IPS-11a (cell line): ENCODE results near the gene ERBB4.
"Not testable (repeated sequence)": the region's sequence is repeated elsewhere in the genome, so short reads cannot be mapped to it uniquely, and the experiment has no call there.

ENCODE experiments used
- H3K4me3 ChIP-seq: one replicate; pipeline ENCODE4 v1.5.1; 2013; ENCODE audit warnings: low read depth, low read length, control low read depth

Gene ERBB4

GRCh38 chr2:212530373-212530772 lies 8.2 kb downstream of the ERBB4 start:
- no peak overlapping the region for H3K4me3 ChIP-seq

- no peak overlapping the region for H3K4me3 ChIP-seq
These were observed 10.3 kb downstream of the ERBB4 start for GRCh38 chr2:212528106-212528856.

- H3K4me3 ChIP-seq, result no peak overlapping the region
These were observed 12.5 kb downstream of the ERBB4 start for GRCh38 chr2:212526059-212526458.

GRCh38 chr2:212523756-212524155 lies 14.8 kb downstream of the ERBB4 start:
- H3K4me3 ChIP-seq, result no peak overlapping the region

- no peak overlapping the region for H3K4me3 ChIP-seq
These were observed 18.3 kb downstream of the ERBB4 start for GRCh38 chr2:212520340-212520739.

GRCh38 chr2:212517693-212518092 lies 20.9 kb downstream of the ERBB4 start:
- no peak overlapping the region for H3K4me3 ChIP-seq

- H3K4me3 ChIP-seq, result no peak overlapping the region
These were observed 33.0 kb downstream of the ERBB4 start for GRCh38 chr2:212505586-212505985.

- H3K4me3 ChIP-seq, result no peak overlapping the region
These were observed 43.6 kb downstream of the ERBB4 start for GRCh38 chr2:212495046-212495445.

GRCh38 chr2:212494418-212495020 lies 44.1 kb downstream of the ERBB4 start:
- no peak overlapping the region for H3K4me3 ChIP-seq

- H3K4me3 ChIP-seq, result no peak overlapping the region
These were observed 48.8 kb downstream of the ERBB4 start for GRCh38 chr2:212489719-212490346.

- H3K4me3 ChIP-seq, result no peak overlapping the region
These were observed 50.0 kb downstream of the ERBB4 start for GRCh38 chr2:212488611-212489010.

- no peak overlapping the region for H3K4me3 ChIP-seq
These were observed 54.0 kb downstream of the ERBB4 start for GRCh38 chr2:212484563-212485080.

- no peak overlapping the region for H3K4me3 ChIP-seq
These were observed 58.2 kb downstream of the ERBB4 start for GRCh38 chr2:212480447-212480846.

GRCh38 chr2:212477571-212477970 lies 61.0 kb downstream of the ERBB4 start:
- no peak overlapping the region for H3K4me3 ChIP-seq

- no peak overlapping the region for H3K4me3 ChIP-seq
These were observed 65.4 kb downstream of the ERBB4 start for GRCh38 chr2:212473211-212473610.

GRCh38 chr2:212467551-212467950 lies 71.1 kb downstream of the ERBB4 start:
- not testable (repeated sequence) for H3K4me3 ChIP-seq

- H3K4me3 ChIP-seq, result no peak overlapping the region
These were observed 73.1 kb downstream of the ERBB4 start for GRCh38 chr2:212465456-212465855.

GRCh38 chr2:212461708-212462107 lies 76.9 kb downstream of the ERBB4 start:
- H3K4me3 ChIP-seq, result not testable (repeated sequence)

GRCh38 chr2:212454149-212454548 lies 84.5 kb downstream of the ERBB4 start:
- no peak overlapping the region for H3K4me3 ChIP-seq

GRCh38 chr2:212451786-212452231 lies 86.8 kb downstream of the ERBB4 start:
- H3K4me3 ChIP-seq, result no peak overlapping the region

- no peak overlapping the region for H3K4me3 ChIP-seq
These were observed 89.9 kb downstream of the ERBB4 start for GRCh38 chr2:212448698-212449097.

- no peak overlapping the region for H3K4me3 ChIP-seq
These were observed 96.8 kb downstream of the ERBB4 start for GRCh38 chr2:212441821-212442220.
